GM18507 (cell line): ENCODE measurements around the gene PTPN6.

Experiments used
- DNase-seq: peaks from one replicate; pipeline ENCODE4 v3.0.0; 2011; ENCODE audit warnings: low read depth; ENCODE audit not compliant: insufficient read length; ENCODE audit errors: extremely low spot score
- FAIRE-seq: peaks from 2 replicates; lab custom pipeline; 2011; peaks lifted over from hg19 to GRCh38; lab: Jason Lieb, UNC

PTPN6 gene

GRCh38 chr12:6953442-6954315 lies 2.5 kb downstream of the PTPN6 start:
- FAIRE-seq, result peak; percentile 100
- no peak for DNase-seq

GRCh38 chr12:6954316-6955107 lies 3.4 kb downstream of the PTPN6 start:
- FAIRE-seq, result peak; percentile 59
- no peak for DNase-seq

GRCh38 chr12:6955108-6956020 lies 4.2 kb downstream of the PTPN6 start:
- peak; percentile 9 for FAIRE-seq
- no peak for DNase-seq

- peak; percentile 82 for FAIRE-seq
- DNase-seq, result no peak
Measured at GRCh38 chr12:6956021-6956727, 5.0 kb downstream of the PTPN6 start.

- DNase-seq (no peak), FAIRE-seq (peak; percentile 55)
Measured at GRCh38 chr12:6957151-6957701, 6.1 kb downstream of the PTPN6 start.

GRCh38 chr12:6957741-6958608 lies 6.8 kb downstream of the PTPN6 start:
- no peak for DNase-seq
- peak; percentile 5 for FAIRE-seq

- no peak for FAIRE-seq
- no peak for DNase-seq
Measured at GRCh38 chr12:6958609-6959057, 7.5 kb downstream of the PTPN6 start.

- peak; percentile 98 for FAIRE-seq
Measured at GRCh38 chr12:6959058-6959804, 8.1 kb downstream of the PTPN6 start.

GRCh38 chr12:6959805-6960592 lies 8.8 kb downstream of the PTPN6 start:
- no peak for DNase-seq
- no peak for FAIRE-seq

More at GRCh38 chr12:6959058-6959804, 8.1 kb downstream of the PTPN6 start:
- no peak for DNase-seq

GRCh38 chr12:6960593-6961277 lies 9.6 kb downstream of the PTPN6 start:
- FAIRE-seq (peak; percentile 86), DNase-seq (no peak)

- DNase-seq (no peak), FAIRE-seq (no peak)
Measured at GRCh38 chr12:6961278-6961694, 10.1 kb downstream of the PTPN6 start.

GRCh38 chr12:6961695-6962284 lies 10.6 kb downstream of the PTPN6 start:
- peak; percentile 42 for FAIRE-seq
- no peak for DNase-seq

- FAIRE-seq (no peak), DNase-seq (no peak)
Measured at GRCh38 chr12:6962285-6963015, 11.3 kb downstream of the PTPN6 start.

GRCh38 chr12:6963016-6963731 lies 12.0 kb downstream of the PTPN6 start:
- FAIRE-seq, result no peak
- DNase-seq, result no peak
